Measurements from ENCODE around the gene BRI3.

BRI3 gene

GRCh38 chr7:98303176-98303865 is 21.8 kb downstream of the BRI3 start:
- H3K9me3 ChIP-seq (ENCODE audit: insufficient read depth, low read length): no peaks in the 10 kb centered on the region
- TF ChIP-seq SUZ12 (IDR thresholded peaks at IDR 0.05; ENCODE audit: extremely low read depth, insufficient read depth, insufficient read length): no peak
- TF ChIP-seq YY1 (IDR thresholded peaks at IDR 0.05; ENCODE audit: insufficient read depth, insufficient read length): no peak
- no peak for TF ChIP-seq ZNF274 (IDR thresholded peaks at IDR 0.05; ENCODE audit: low read depth, low read length)
- peaks cover 57% of the 10 kb centered on the region for H3K36me3 ChIP-seq (ENCODE audit: insufficient read depth, insufficient read length, low read length)
- peaks cover 10% of the 10 kb centered on the region for H3K4me1 ChIP-seq (ENCODE audit: insufficient read depth, insufficient read length)
- no peak overlapping the region for H3K4me3 ChIP-seq (ENCODE audit: insufficient read length, low read depth)
- no peak for DNase-seq (ENCODE audit: low read depth, low spot score)
- H3K27me3 ChIP-seq (ENCODE audit: insufficient read depth, insufficient read length): no peaks in the 10 kb centered on the region
- peak overlapping the region; percentile 26 for H3K9ac ChIP-seq (ENCODE audit: insufficient read length, low read depth)

GRCh38 chr7:98303906-98304305 is 22.4 kb downstream of the BRI3 start:
- Histone ChIP-seq H3K36me3 (ENCODE audit: insufficient read depth, insufficient read length, low read length) (peaks cover 58% of the 10 kb centered on the region), H3K9ac (ENCODE audit: insufficient read length, low read depth) (no peak overlapping the region), H3K4me3 (ENCODE audit: insufficient read length, low read depth) (no peak overlapping the region), H3K4me1 (ENCODE audit: insufficient read depth, insufficient read length) (peaks cover 10% of the 10 kb centered on the region), H3K27me3 (ENCODE audit: insufficient read depth, insufficient read length) (no peaks in the 10 kb centered on the region), H3K9me3 (ENCODE audit: insufficient read depth, low read length) (no peaks in the 10 kb centered on the region)
- DNase-seq (ENCODE audit: low read depth, low spot score): no peak
- TF ChIP-seq YY1 (IDR thresholded peaks at IDR 0.05; ENCODE audit: insufficient read depth, insufficient read length) (no peak), ZNF274 (IDR thresholded peaks at IDR 0.05; ENCODE audit: low read depth, low read length) (no peak), SUZ12 (IDR thresholded peaks at IDR 0.05; ENCODE audit: extremely low read depth, insufficient read depth, insufficient read length) (no peak)

GRCh38 chr7:98305951-98306535 is 24.6 kb downstream of the BRI3 start:
- no peak for DNase-seq (ENCODE audit: low read depth, low spot score)
- no peak for TF ChIP-seq ZNF274 (IDR thresholded peaks at IDR 0.05; ENCODE audit: low read depth, low read length)
- TF ChIP-seq YY1 (IDR thresholded peaks at IDR 0.05; ENCODE audit: insufficient read depth, insufficient read length): no peak
- TF ChIP-seq SUZ12 (IDR thresholded peaks at IDR 0.05; ENCODE audit: extremely low read depth, insufficient read depth, insufficient read length): no peak
- peaks cover 5% of the 10 kb centered on the region for H3K4me1 ChIP-seq (ENCODE audit: insufficient read depth, insufficient read length)
- H3K9me3 ChIP-seq (ENCODE audit: insufficient read depth, low read length): no peaks in the 10 kb centered on the region
- H3K4me3 ChIP-seq (ENCODE audit: insufficient read length, low read depth): no peak overlapping the region
- no peak overlapping the region for H3K9ac ChIP-seq (ENCODE audit: insufficient read length, low read depth)
- H3K27me3 ChIP-seq (ENCODE audit: insufficient read depth, insufficient read length): no peaks in the 10 kb centered on the region
- H3K36me3 ChIP-seq (ENCODE audit: insufficient read depth, insufficient read length, low read length): peaks cover 61% of the 10 kb centered on the region

- H3K4me1 ChIP-seq (ENCODE audit: insufficient read depth, insufficient read length): peaks cover 2% of the 10 kb centered on the region
- H3K9me3 ChIP-seq (ENCODE audit: insufficient read depth, low read length): no peaks in the 10 kb centered on the region
- H3K4me3 ChIP-seq (ENCODE audit: insufficient read length, low read depth): no peak overlapping the region
- TF ChIP-seq ZNF274 (IDR thresholded peaks at IDR 0.05; ENCODE audit: low read depth, low read length) (no peak), SUZ12 (IDR thresholded peaks at IDR 0.05; ENCODE audit: extremely low read depth, insufficient read depth, insufficient read length) (no peak), YY1 (IDR thresholded peaks at IDR 0.05; ENCODE audit: insufficient read depth, insufficient read length) (no peak)
- DNase-seq (ENCODE audit: low read depth, low spot score): no peak
- H3K9ac ChIP-seq (ENCODE audit: insufficient read length, low read depth): no peak overlapping the region
- H3K27me3 ChIP-seq (ENCODE audit: insufficient read depth, insufficient read length): no peaks in the 10 kb centered on the region
- peaks cover 56% of the 10 kb centered on the region for H3K36me3 ChIP-seq (ENCODE audit: insufficient read depth, insufficient read length, low read length)
These were observed 26.5 kb downstream of the BRI3 start for GRCh38 chr7:98307971-98308466.

- Histone ChIP-seq H3K4me3 (ENCODE audit: insufficient read length, low read depth) (no peak overlapping the region), H3K27me3 (ENCODE audit: insufficient read depth, insufficient read length) (no peaks in the 10 kb centered on the region), H3K36me3 (ENCODE audit: insufficient read depth, insufficient read length, low read length) (peaks cover 54% of the 10 kb centered on the region), H3K9ac (ENCODE audit: insufficient read length, low read depth) (no peak overlapping the region), H3K9me3 (ENCODE audit: insufficient read depth, low read length) (no peaks in the 10 kb centered on the region), H3K4me1 (ENCODE audit: insufficient read depth, insufficient read length) (no peaks in the 10 kb centered on the region)
- TF ChIP-seq ZNF274 (IDR thresholded peaks at IDR 0.05; ENCODE audit: low read depth, low read length) (no peak), SUZ12 (IDR thresholded peaks at IDR 0.05; ENCODE audit: extremely low read depth, insufficient read depth, insufficient read length) (no peak), YY1 (IDR thresholded peaks at IDR 0.05; ENCODE audit: insufficient read depth, insufficient read length) (no peak)
- DNase-seq (ENCODE audit: low read depth, low spot score): no peak
These were observed 28.1 kb downstream of the BRI3 start for GRCh38 chr7:98309566-98309965.

- H3K9ac ChIP-seq (ENCODE audit: insufficient read length, low read depth): no peak overlapping the region
- peaks cover 58% of the 10 kb centered on the region for H3K36me3 ChIP-seq (ENCODE audit: insufficient read depth, insufficient read length, low read length)
- no peaks in the 10 kb centered on the region for H3K9me3 ChIP-seq (ENCODE audit: insufficient read depth, low read length)
- no peak overlapping the region for H3K4me3 ChIP-seq (ENCODE audit: insufficient read length, low read depth)
- H3K4me1 ChIP-seq (ENCODE audit: insufficient read depth, insufficient read length): no peaks in the 10 kb centered on the region
- no peak for TF ChIP-seq YY1 (IDR thresholded peaks at IDR 0.05; ENCODE audit: insufficient read depth, insufficient read length)
- no peak for TF ChIP-seq SUZ12 (IDR thresholded peaks at IDR 0.05; ENCODE audit: extremely low read depth, insufficient read depth, insufficient read length)
- TF ChIP-seq ZNF274 (IDR thresholded peaks at IDR 0.05; ENCODE audit: low read depth, low read length): no peak
- DNase-seq (ENCODE audit: low read depth, low spot score): no peak
- no peaks in the 10 kb centered on the region for H3K27me3 ChIP-seq (ENCODE audit: insufficient read depth, insufficient read length)
These were observed 30.7 kb downstream of the BRI3 start for GRCh38 chr7:98312201-98312600.

GRCh38 chr7:98314469-98314868 is 33.0 kb downstream of the BRI3 start:
- DNase-seq (ENCODE audit: low read depth, low spot score): no peak
- H3K9ac ChIP-seq (ENCODE audit: insufficient read length, low read depth): no peak overlapping the region

More at GRCh38 chr7:98314469-98314868, 33.0 kb downstream of the BRI3 start:
- Histone ChIP-seq H3K9me3 (ENCODE audit: insufficient read depth, low read length) (no peaks in the 10 kb centered on the region), H3K27me3 (ENCODE audit: insufficient read depth, insufficient read length) (no peaks in the 10 kb centered on the region), H3K4me3 (ENCODE audit: insufficient read length, low read depth) (no peak overlapping the region), H3K36me3 (ENCODE audit: insufficient read depth, insufficient read length, low read length) (peaks cover 51% of the 10 kb centered on the region), H3K4me1 (ENCODE audit: insufficient read depth, insufficient read length) (no peaks in the 10 kb centered on the region)
- no peak for TF ChIP-seq ZNF274 (IDR thresholded peaks at IDR 0.05; ENCODE audit: low read depth, low read length)
- no peak for TF ChIP-seq SUZ12 (IDR thresholded peaks at IDR 0.05; ENCODE audit: extremely low read depth, insufficient read depth, insufficient read length)
- no peak for TF ChIP-seq YY1 (IDR thresholded peaks at IDR 0.05; ENCODE audit: insufficient read depth, insufficient read length)

Measured in NT2/D1 (cell line).